Neural cell (in vitro differentiated cells): ENCODE data around the gene CAP2. TPM values are rescaled to one million over a fixed set of nuclear protein-coding genes. Genes with fewer than 3 reads are reported as not detected.
"Not testable (repeated sequence)": the region's sequence is repeated elsewhere in the genome, so short reads cannot be mapped to it uniquely, and the experiment has no call there.

Source experiments
- H2AFZ ChIP-seq: fragments of 200-600, 300-800 bp; sonication (generic), shearing (Covaris generic); 2 replicates; pipeline ENCODE4 v1.6.0; 2014; ENCODE audit warnings: low read depth, mild to moderate bottlenecking, antibody characterized with exemption, low read length, moderate library complexity
- H3F3A ChIP-seq: fragments of 200-600 bp; shearing (Covaris generic); 2 replicates; pipeline ENCODE4 v1.6.1; 2016; ENCODE audit warnings: mild to moderate bottlenecking, moderate library complexity, mixed read lengths, antibody characterized with exemption, low read length; ENCODE audit not compliant: insufficient read depth, poor library complexity, severe bottlenecking
- H3K27ac ChIP-seq: fragments of 200-600, 300-800 bp; sonication (generic), shearing (Covaris generic); 2 replicates; pipeline ENCODE4 v1.5.1; 2014; ENCODE audit warnings: mild to moderate bottlenecking, low read length, moderate library complexity
- H3K27me3 ChIP-seq: fragments of 300-800, 200-600 bp; sonication (generic), shearing (Covaris generic); 2 replicates; pipeline ENCODE4 v1.6.0; 2014; ENCODE audit warnings: mild to moderate bottlenecking, low read depth, low read length, moderate library complexity; ENCODE audit not compliant: insufficient read depth
- H3K36me3 ChIP-seq: fragments of 300-800, 200-600 bp; sonication (generic), shearing (Covaris generic); 2 replicates; pipeline ENCODE4 v1.5.1; 2014; ENCODE audit warnings: mild to moderate bottlenecking, antibody characterized with exemption, low read length, moderate library complexity; ENCODE audit not compliant: insufficient read depth
- H3K4me2 ChIP-seq: fragments of 300-800, 200-600 bp; sonication (generic), shearing (Covaris generic); 2 replicates; pipeline ENCODE4 v1.6.0; 2014; ENCODE audit warnings: mild to moderate bottlenecking, low read length
- H3K4me3 ChIP-seq: fragments of 300-800, 200-600 bp; sonication (generic), shearing (Covaris generic); 2 replicates; pipeline ENCODE4 v1.5.1; 2014; ENCODE audit warnings: mild to moderate bottlenecking, low read length, moderate library complexity
- H3K79me2 ChIP-seq: fragments of 200-600 bp; shearing (Covaris generic); replicated peaks from 2 replicates; pipeline ENCODE4 v1.6.0; 2014; ENCODE audit warnings: mild to moderate bottlenecking, low read length, moderate library complexity; ENCODE audit not compliant: insufficient read depth
- H3K9ac ChIP-seq: fragments of 300-800, 200-600 bp; sonication (generic), shearing (Covaris generic); 2 replicates; pipeline ENCODE4 v1.6.1; 2016; ENCODE audit warnings: mild to moderate bottlenecking, low read length, mixed read lengths
- H3K9me2 ChIP-seq: fragments of 200-600 bp; shearing (Covaris generic); 2 replicates; pipeline ENCODE4 v1.6.1; 2016; ENCODE audit warnings: mild to moderate bottlenecking, low read length, mixed read lengths; ENCODE audit not compliant: insufficient read depth
- H3K9me3 ChIP-seq: fragments of 200-600, 300-800 bp; sonication (generic), shearing (Covaris generic); 2 replicates; pipeline ENCODE4 v1.6.1; 2016; ENCODE audit warnings: mild to moderate bottlenecking, mixed run types, low read length, moderate library complexity, mixed read lengths
- H4K20me1 ChIP-seq: fragments of 200-600 bp; shearing (Covaris generic); 2 replicates; pipeline ENCODE4 v1.6.1; 2016; ENCODE audit warnings: mild to moderate bottlenecking, mixed run types; ENCODE audit not compliant: insufficient read depth
- CTCF ChIP-seq: fragments of 450-650 bp; IDR thresholded peaks from 2 replicates; pipeline ENCODE4 v1.5.1; 2014; ENCODE audit warnings: antibody characterized with exemption, mild to moderate bottlenecking, moderate library complexity; ENCODE audit not compliant: poor library complexity, severe bottlenecking
- EP300 ChIP-seq: fragments of 450-650 bp; conservative IDR thresholded peaks from 2 replicates; pipeline ENCODE4 v1.6.1; 2014; ENCODE audit warnings: antibody characterized with exemption, mild to moderate bottlenecking, moderate library complexity; ENCODE audit not compliant: poor library complexity, severe bottlenecking
- EZH2 ChIP-seq: fragments of 200-600, 300-800 bp; shearing (Covaris generic), sonication (generic); IDR thresholded peaks from 2 replicates; pipeline ENCODE4 v1.6.1; 2014; ENCODE audit warnings: antibody characterized with exemption, low read length, borderline replicate concordance, mild to moderate bottlenecking; ENCODE audit not compliant: insufficient read depth, poor library complexity, severe bottlenecking
- MXI1 ChIP-seq: fragments of 450-650 bp; conservative IDR thresholded peaks from 2 replicates; pipeline ENCODE4 v1.6.1; 2014; ENCODE audit warnings: antibody characterized with exemption, mild to moderate bottlenecking; ENCODE audit not compliant: poor library complexity, severe bottlenecking
- POLR2AphosphoS5 ChIP-seq: IDR thresholded peaks from 2 replicates; pipeline ENCODE4 v1.6.1; 2012
- RAD21 ChIP-seq: fragments of 450-650 bp; conservative IDR thresholded peaks from 2 replicates; pipeline ENCODE4 v1.6.1; 2014; ENCODE audit warnings: antibody characterized with exemption, mild to moderate bottlenecking, moderate library complexity
- REST ChIP-seq: IDR thresholded peaks from 2 replicates; pipeline ENCODE4 v1.6.1; 2012; ENCODE audit warnings: borderline replicate concordance
- SMC3 ChIP-seq: fragments of 450-650 bp; conservative IDR thresholded peaks from 2 replicates; pipeline ENCODE4 v1.6.1; 2014; ENCODE audit warnings: antibody characterized with exemption, mild to moderate bottlenecking, moderate library complexity; ENCODE audit not compliant: poor library complexity
- TAF1 ChIP-seq: IDR thresholded peaks from 2 replicates; pipeline ENCODE4 v1.6.1; 2012; ENCODE audit warnings: low read depth
- polyA plus RNA-seq: library from polyadenylated mRNA; depleted of rRNA; stranded (reverse); fragments of >200 nt; gene quantifications from 2 replicates; pipeline ENCODE4 v1.2.3, GENCODE V29; 2014

CAP2 gene
- polyA plus RNA-seq, 1 donor from 2014 or later, result 13.4 TPM

GRCh38 chr6:17577059-17577458 is 183.7 kb downstream of the CAP2 start (continued):
- TF ChIP-seq EZH2 (no peak), TAF1 (no peak), POLR2AphosphoS5 (no peak), MXI1 (no peak)

- no peaks in the 10 kb centered on the region for H3F3A ChIP-seq
- TF ChIP-seq MXI1 (no peak), TAF1 (no peak), EP300 (no peak), SMC3 (no peak), REST (no peak), CTCF (no peak), RAD21 (no peak), POLR2AphosphoS5 (no peak), EZH2 (no peak)
- peak overlapping the region; percentile 56 for H3K4me3 ChIP-seq
- H3K79me2 ChIP-seq, result no peaks in the 10 kb centered on the region
- H3K9me2 ChIP-seq, result no peaks in the 10 kb centered on the region
- no peak overlapping the region for H3K9ac ChIP-seq
- H3K36me3 ChIP-seq, result no peaks in the 10 kb centered on the region
- H4K20me1 ChIP-seq, result no peaks in the 10 kb centered on the region
- H3K27ac ChIP-seq, result no peak overlapping the region
- no peaks in the 10 kb centered on the region for H3K9me3 ChIP-seq
- no peak overlapping the region for H3K4me2 ChIP-seq
- no peak overlapping the region for H2AFZ ChIP-seq
- no peaks in the 10 kb centered on the region for H3K27me3 ChIP-seq
Measured at GRCh38 chr6:17580518-17581048, 187.2 kb downstream of the CAP2 start.

GRCh38 chr6:17581282-17581681 is 187.9 kb downstream of the CAP2 start:
- H3K9ac ChIP-seq, H3K9me2 ChIP-seq, H3K36me3 ChIP-seq, H3K4me3 ChIP-seq, H3F3A ChIP-seq, H2AFZ ChIP-seq, H3K79me2 ChIP-seq, H4K20me1 ChIP-seq, H3K4me2 ChIP-seq, H3K9me3 ChIP-seq, H3K27me3 ChIP-seq, H3K27ac ChIP-seq: not testable (repeated sequence)
